Stimulated activated CD8-positive, alpha-beta memory T cell treated with anti-CD3 and anti-CD28 coated beads, Interleukin-7, amount 100 ng/mL, for 24 hours (primary cell): ENCODE results near the gene KIF11.
A peak's percentile ranks its signal among the peaks of the same experiment; 100 is the strongest.
"Not testable (repeated sequence)": the region's sequence is repeated elsewhere in the genome, so short reads cannot be mapped to it uniquely, and the experiment has no call there.

Experiments
- DNase-seq: peaks from one replicate; pipeline ENCODE4 v3.0.0-alpha.2; 2020; ENCODE audit warnings: low read depth

KIF11 gene

GRCh38 chr10:92592761-92593618 is at the start of gene KIF11:
TSS of gene KIF11 (plus strand) at chr10:92593130. CDS start at chr10:92593376, 246 bp downstream.
- peak; percentile 94 for DNase-seq

GRCh38 chr10:92544296-92544695 is 48.6 kb upstream of the KIF11 start:
- no peak for DNase-seq

GRCh38 chr10:92545556-92545955 is 47.4 kb upstream of the KIF11 start:
- DNase-seq: no peak

GRCh38 chr10:92547676-92548075 is 45.3 kb upstream of the KIF11 start:
- DNase-seq: no peak

- no peak for DNase-seq
Measured at GRCh38 chr10:92550924-92551323, 42.0 kb upstream of the KIF11 start.

DNA sequence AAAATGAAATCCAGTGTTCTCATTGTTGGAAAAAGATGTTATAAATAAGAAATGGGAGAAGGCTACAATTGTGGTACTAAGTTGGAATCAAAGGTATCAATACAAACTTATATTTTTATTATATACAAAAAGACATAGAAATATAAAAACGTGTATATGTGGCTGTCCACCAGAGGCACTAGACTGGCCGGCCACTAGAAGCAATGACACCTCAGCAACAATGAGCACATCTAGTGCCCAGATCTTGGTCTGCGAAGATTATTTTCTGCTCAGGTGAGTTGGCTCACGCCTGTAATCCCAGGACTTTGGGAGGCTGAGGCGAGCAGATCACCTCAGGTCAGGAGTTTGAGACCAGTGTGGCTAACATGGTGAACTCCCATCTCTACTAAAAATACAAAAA is 40.6 kb upstream of the KIF11 start:
- DNase-seq: no peak

DNA sequence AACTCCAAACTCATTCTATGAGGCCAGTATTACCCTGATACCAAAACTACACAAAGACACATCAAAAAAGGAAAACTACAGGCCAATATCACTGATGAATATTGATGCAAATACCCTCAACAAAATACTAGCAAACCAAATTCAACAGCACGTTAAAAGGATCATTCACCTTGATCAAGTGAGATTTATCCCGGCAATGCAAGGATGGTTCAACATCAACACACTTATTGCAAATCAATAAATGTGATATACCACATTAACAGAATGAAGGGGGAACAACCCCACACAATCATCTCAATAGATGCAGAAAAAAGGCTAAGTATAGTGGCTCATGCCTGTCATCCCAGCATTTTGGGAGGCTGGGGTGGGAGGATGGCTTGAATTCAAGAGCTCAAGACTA is 39.0 kb upstream of the KIF11 start:
- no peak for DNase-seq

DNA sequence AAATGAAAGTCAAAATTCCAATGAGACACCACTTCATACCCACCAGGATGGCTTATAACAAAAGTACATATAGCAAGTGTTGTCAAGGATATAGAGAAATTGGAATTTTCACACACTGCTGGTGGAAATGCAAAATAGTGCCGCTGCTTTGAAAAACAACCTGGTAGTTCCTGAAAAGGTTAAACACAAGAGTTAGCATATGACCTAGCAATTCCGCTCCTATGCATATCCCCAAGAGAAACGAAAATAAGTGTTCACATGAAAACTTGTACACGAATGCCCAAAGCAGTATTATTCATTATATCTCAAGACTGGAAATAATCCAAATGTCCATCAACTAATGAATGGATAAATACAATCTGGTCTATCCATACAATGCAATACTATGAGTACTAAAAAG is 33.9 kb upstream of the KIF11 start:
- no peak for DNase-seq

DNA sequence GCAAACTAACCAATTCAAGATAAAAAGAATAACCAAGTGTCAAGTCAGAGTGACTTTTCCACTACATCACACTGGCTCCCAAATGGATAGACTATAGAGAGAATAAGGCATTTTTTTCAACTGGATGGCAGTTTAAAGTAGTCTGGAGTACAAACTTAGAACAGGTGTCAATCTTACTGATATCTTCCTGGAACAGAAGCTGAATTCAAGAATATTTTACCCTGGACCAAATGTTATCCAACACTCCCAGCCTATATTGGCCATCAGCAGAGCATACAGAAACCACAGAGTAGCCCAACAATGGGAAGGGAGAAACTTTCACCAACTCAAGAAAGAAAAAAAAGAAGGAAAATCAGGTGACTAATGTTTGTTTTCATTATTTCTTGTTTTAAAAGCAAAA is 30.5 kb upstream of the KIF11 start:
- no peak for DNase-seq

GRCh38 chr10:92567952-92568600 is 24.9 kb upstream of the KIF11 start:
- DNase-seq: no peak

- no peak for DNase-seq
Measured at GRCh38 chr10:92569071-92569470, 23.9 kb upstream of the KIF11 start.

GRCh38 chr10:92569663-92570062 is 23.3 kb upstream of the KIF11 start:
- DNase-seq: not testable (repeated sequence)

DNA sequence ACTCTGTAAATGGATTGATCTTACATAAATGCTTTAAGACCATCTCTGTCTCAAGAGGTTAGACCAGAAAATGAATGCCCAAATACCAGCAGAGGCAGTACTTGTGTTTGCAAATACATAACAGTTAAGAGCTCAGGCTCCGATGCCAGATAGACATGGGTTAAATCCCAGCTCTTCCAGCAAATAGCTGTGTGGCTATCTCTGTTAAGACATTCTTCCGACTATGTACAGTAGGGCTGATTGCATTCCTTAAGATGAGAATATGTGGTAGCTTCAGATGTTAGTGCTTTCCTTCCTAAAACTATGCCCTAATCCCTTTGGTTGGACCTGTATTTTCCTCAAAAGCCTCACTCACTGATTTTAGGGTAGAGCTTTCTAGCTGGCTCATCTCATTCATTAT is 21.3 kb upstream of the KIF11 start:
- no peak for DNase-seq

DNA sequence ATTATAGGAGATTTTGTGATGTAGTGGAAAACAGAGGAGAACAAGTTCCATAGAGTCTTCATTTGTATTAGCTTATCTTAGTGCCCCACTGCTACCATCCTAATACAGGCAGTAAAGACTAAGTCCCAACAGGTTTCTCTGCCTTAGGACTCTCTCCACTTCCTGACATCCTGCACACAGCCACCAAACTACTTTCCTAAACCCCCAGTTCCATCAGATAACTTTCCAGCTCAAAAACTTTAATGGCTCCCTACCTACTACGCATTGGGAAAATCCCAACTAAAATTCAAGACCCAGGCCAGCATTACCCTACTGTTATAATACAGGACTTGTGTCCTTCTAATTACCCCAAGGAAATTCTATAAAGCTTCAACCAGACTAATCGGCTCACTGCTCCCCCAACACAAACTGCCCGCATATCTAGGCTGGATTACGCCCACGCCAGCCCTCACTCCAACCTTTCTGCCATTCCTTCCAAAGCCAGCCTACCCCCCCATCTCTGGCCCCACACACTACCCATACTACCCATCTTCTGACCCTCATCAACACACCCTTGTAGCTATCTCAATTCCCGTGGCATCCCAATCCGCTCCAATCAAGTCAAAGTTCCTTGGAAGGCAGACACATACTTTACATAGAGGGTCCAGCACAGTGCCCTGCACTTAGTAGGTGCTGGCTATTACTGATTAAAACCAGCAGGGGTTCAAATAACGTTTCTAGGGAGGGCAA is 20.4 kb upstream of the KIF11 start:
- no peak for DNase-seq

- no peak for DNase-seq
Measured at GRCh38 chr10:92573091-92573797, 19.7 kb upstream of the KIF11 start.

GRCh38 chr10:92573798-92574547 is 19.0 kb upstream of the KIF11 start, which contains the start of gene IDE:
TSS of gene IDE (minus strand) at chr10:92574093. CDS start at chr10:92574019, 74 bp downstream.
- DNase-seq: peak; percentile 62

- DNase-seq: no peak
Measured at GRCh38 chr10:92574548-92575261, 18.2 kb upstream of the KIF11 start.

DNA sequence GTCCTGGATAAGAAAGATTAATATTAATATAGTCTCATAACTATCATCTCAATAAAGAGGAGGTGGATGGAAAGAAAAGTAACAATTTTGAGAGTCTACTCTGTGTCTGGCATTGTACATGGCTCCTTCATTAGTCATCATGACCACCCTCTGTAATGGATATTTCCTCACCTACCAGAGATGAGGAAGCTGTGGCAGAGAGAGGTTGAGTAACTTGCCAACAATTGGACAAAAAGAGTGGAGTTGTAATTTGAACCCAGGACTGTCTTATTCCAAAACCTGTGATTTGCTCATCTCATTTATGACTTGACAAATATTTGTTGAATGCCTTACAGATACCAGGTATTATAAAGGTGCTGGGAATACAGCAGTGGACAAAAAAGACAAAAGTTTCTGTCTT is 17.0 kb upstream of the KIF11 start:
- DNase-seq: no peak

DNA sequence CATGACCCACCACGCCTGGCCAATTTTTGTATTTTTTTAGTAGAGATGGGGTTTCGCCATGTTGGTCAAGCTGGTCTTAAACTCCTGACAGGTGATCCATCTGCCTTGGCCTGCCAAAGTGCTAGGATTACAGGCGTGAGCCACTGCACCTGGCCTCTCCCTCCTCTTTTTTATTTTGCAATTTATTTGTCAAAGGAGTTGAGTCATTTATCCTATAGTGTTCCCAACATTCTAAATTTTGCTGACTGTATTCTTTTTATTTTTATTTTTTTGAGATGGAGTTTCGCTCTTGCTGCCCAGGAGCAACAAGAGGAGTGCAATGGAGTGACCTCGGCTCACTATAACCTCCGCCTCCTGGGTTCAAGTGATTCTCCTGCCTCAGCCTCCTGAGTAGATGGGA is 10.6 kb upstream of the KIF11 start:
- DNase-seq: not testable (repeated sequence)
